Ovary (tissue), 9 donors: ENCODE measurements around the gene CD207. TPM values are rescaled to one million over a fixed set of nuclear protein-coding genes. Genes with fewer than 3 reads are reported as not detected.

Experiments
- DNase-seq, 5 donors: peaks; one replicate each; pipeline ENCODE4 v3.0.0-alpha.2; 2019 to 2020
- H3K27ac ChIP-seq, 2 donors: fragments of 200-600 bp; one replicate each; pipeline versions ENCODE4 v1.5.1 to v1.8.0; 2019 to 2022
- H3K27me3 ChIP-seq: fragments of 200-600 bp; one replicate; pipeline ENCODE4 v1.8.0; 2022
- H3K36me3 ChIP-seq: fragments of 200-600 bp; sonication (generic); one replicate; pipeline ENCODE4 v1.5.1; 2019
- H3K4me1 ChIP-seq: one replicate; pipeline ENCODE4 v1.8.1; 2013; ENCODE audit warnings: mild to moderate bottlenecking, moderate library complexity; ENCODE audit not compliant: insufficient read depth
- H3K4me3 ChIP-seq: fragments of 200-600 bp; sonication (generic); one replicate; pipeline ENCODE4 v1.5.1; 2017
- H3K9me3 ChIP-seq, 2 donors: fragments of 200-600 bp in 1 of 2; sonication (generic) in 1 of 2; one replicate each; pipeline versions ENCODE4 v1.5.1 to v1.8.1; 2013 to 2019; ENCODE audit warnings: mild to moderate bottlenecking in 1 of 2, moderate library complexity in 1 of 2
- EP300 ChIP-seq: sonication (generic); formaldehyde crosslinking; IDR thresholded peaks from one replicate; pipeline ENCODE4 v1.6.1; 2017; ENCODE audit warnings: antibody characterized with exemption
- POLR2A ChIP-seq: fragments of 450-650 bp; IDR thresholded peaks from one replicate; pipeline ENCODE4 v1.6.1; 2017; ENCODE audit warnings: antibody characterized with exemption, mild to moderate bottlenecking, moderate library complexity
- WGBS, 3 donors: extraction: QIAGEN DNeasy Blood & Tissue Kit in 1 of 3; methylation state at CpG; one replicate each; pipeline versions ENCODE4 v1.1.5 to v1.1.7; 2013 to 2017; 5-methylcytosine and 5-hydroxymethylcytosine counted together
- intact Hi-C, 4 donors: fragments of 100-400 bp; cut with DNase I; formaldehyde crosslinking; loops; one replicate each; pipeline versions ENCODE4 v1.11.0 to v1.15.1; 2022 to 2023
- polyA plus RNA-seq, 2 donors: library from polyadenylated mRNA; stranded (reverse); fragments of 200-250 nt in 1 of 2; fragments of 350-450 nt in 1 of 2; fragmentation: Illumina TruSeq in 1 of 2; extraction: RNeasy Lipid Tissue Mini Kit (QIAGEN cat#74804) in 1 of 2; gene quantifications; one replicate each; pipeline ENCODE4 v1.2.3, GENCODE V29; 2013 to 2014
- total RNA-seq, 7 donors: library from RNA; depleted of rRNA in 2 of 7; stranded (reverse); fragments of >200 nt in 2 of 7; fragmentation: NEBNext Ultra II Directional in 3 of 7; extraction: Animal tissue kit (Norgen Biotek cat#: 25700) in 3 of 7; gene quantifications; one replicate each; pipeline versions ENCODE4 v1.1.0 to v1.2.4, GENCODE V29; 2016 to 2023
- TF ChIP-seq, protein P1 (sequence below), 3 donors: fragments of 450-650 bp in 2 of 3; fragments of 200-600 bp in 1 of 3; IDR thresholded peaks; one replicate each; pipeline versions ENCODE4 v1.5.1 to v1.8.0; 2016 to 2022; ENCODE audit warnings: antibody characterized with exemption in 3 of 3, mild to moderate bottlenecking in 1 of 3
- donor health status: DM: no; HTN: no; CAD: no; lungs with moderate emphysema.
- donor health status: DM: no; HTN: no; CAD: no.
- donor health status: Bipolar disorder and iron deficiency.
- donor health status: DM: yes; HTN: yes; CAD: no.
- donor health status: DM: no; HTN: no; CAD: no.
- donor health status: DM: yes; HTN: yes; CAD: no.

The CD207 gene
- total and polyA plus RNA-seq, 9 donors: 0.13 to 1.5 (median 0.40) TPM; not detected in 2

DNA sequence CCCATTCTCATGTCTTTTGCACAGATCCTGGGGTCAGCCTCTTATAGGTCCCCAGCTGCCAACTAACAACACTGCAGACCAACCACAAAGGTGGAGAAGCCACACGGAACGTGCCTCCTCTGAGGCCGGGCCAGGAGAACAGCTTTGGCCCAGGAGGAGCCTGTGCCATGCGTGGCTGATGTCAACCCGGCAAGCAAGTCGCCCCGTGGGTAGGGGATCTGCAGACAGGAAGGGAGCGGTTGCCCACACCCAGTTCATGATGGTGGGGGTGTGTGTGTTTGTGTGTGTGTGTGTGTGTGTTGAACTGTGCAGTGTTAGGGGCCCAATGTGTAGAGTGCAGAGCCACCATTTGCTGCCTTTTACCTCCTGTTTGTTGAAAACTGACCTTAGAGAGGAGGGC lies 12.8 kb downstream of the CD207 start:
- H3K27me3 ChIP-seq: no peaks in the 10 kb centered on the region
- no peaks in the 10 kb centered on the region for H3K9me3 ChIP-seq
- 71 to 91% (median 82%) methylated on average over 8 of the region's 8 CpGs for WGBS, 3 donors
- no peaks in the 10 kb centered on the region for H3K4me1 ChIP-seq
- H3K4me3 ChIP-seq: no peak overlapping the region
- no peak overlapping the region for H3K27ac ChIP-seq
- intact Hi-C loops: no loop called here
- no peak for TF ChIP-seq EP300
- TF ChIP-seq, protein P1, sequence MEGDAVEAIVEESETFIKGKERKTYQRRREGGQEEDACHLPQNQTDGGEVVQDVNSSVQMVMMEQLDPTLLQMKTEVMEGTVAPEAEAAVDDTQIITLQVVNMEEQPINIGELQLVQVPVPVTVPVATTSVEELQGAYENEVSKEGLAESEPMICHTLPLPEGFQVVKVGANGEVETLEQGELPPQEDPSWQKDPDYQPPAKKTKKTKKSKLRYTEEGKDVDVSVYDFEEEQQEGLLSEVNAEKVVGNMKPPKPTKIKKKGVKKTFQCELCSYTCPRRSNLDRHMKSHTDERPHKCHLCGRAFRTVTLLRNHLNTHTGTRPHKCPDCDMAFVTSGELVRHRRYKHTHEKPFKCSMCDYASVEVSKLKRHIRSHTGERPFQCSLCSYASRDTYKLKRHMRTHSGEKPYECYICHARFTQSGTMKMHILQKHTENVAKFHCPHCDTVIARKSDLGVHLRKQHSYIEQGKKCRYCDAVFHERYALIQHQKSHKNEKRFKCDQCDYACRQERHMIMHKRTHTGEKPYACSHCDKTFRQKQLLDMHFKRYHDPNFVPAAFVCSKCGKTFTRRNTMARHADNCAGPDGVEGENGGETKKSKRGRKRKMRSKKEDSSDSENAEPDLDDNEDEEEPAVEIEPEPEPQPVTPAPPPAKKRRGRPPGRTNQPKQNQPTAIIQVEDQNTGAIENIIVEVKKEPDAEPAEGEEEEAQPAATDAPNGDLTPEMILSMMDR (IDR thresholded peaks at IDR 0.05): no peak
- no peak for TF ChIP-seq POLR2A
- no peaks in the 10 kb centered on the region for H3K36me3 ChIP-seq
- no peak for DNase-seq

DNA sequence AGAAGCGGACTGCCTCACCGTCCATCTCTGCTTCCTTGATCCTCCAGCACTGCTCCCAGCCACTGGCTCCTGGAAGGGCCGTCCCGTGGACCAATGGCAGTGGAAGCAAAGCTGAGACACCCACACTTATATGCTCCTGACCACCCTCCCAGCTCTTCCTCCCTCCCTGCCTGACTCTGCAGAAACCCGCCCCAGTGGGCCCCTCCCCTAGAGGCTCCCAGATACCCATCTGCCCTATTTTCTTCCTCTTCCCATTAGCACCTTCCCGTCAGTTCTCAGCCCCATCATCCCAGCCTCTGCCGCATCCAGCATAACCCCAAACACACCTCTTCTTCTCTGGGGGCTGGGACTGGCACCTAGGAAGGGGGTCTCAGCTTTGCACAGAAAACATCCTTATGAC lies 15.1 kb downstream of the CD207 start, which contains the start of gene CLEC4F:
Gene CLEC4F (minus strand): TSS at position 101 of the 400 bp plus-strand sequence. CDS start 76 bp downstream, at position 25.
- no peak within 1 kb of the TSS for H3K27ac ChIP-seq
- no peaks in the 10 kb centered on the region for H3K36me3 ChIP-seq
- TF ChIP-seq EP300: no peak
- no peak for TF ChIP-seq POLR2A
- TF ChIP-seq, protein P1 (IDR thresholded peaks at IDR 0.05): no peak
- intact Hi-C loops: no loop called here
- H3K4me3 ChIP-seq: no peak within 1 kb of the TSS
- DNase-seq: no peak
- no peaks in the 10 kb centered on the region for H3K27me3 ChIP-seq
- no peaks in the 10 kb centered on the region for H3K9me3 ChIP-seq
- WGBS, 3 donors: 42 to 50% (median 46%) methylated on average over 7 of the region's 7 CpGs
- no peaks in the 10 kb centered on the region for H3K4me1 ChIP-seq

DNA sequence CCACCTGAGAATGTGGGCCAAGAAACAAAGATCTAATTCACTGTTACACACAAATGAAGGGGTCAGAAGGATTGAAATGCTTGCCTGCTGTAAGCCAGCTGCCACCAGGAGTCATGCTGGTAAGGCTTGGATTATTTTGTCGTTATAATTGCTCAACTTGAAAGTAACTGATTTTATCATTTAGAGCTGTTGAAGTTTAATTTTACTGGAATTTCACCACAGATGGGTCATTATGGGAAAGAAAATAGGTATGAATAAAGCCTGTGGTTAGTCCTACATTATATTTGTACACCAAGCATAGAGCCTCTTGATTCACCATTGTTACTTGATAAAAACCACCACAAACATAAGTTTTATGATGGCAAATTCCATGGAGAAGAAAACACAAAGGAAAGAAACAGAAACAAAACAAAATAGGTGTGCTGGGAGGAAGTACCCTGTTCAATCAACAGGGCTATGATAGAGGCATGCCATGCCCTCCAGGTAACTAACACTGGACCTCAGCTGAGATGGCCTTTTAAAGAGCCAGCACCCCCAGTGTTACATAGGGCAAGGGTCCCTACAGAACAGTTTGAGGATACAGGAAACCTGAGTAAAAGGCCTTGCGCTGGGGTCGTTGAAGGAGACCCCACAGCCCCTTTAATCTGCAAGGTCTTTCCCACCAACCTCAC lies 18.2 kb downstream of the CD207 start:
- Histone ChIP-seq H3K36me3 (no peaks in the 10 kb centered on the region), H3K4me3 (no peak overlapping the region), H3K9me3 (no peaks in the 10 kb centered on the region), H3K27ac (no peak overlapping the region), H3K4me1 (no peaks in the 10 kb centered on the region), H3K27me3 (no peaks in the 10 kb centered on the region)
- WGBS, 3 donors: 84 to 87% (median 87%) methylated on average over 3 of the region's 3 CpGs
- intact Hi-C loops: no loop called here
- no peak for DNase-seq
- no peak for TF ChIP-seq EP300
- no peak for TF ChIP-seq POLR2A
- TF ChIP-seq, protein P1 (IDR thresholded peaks at IDR 0.05): no peak

DNA sequence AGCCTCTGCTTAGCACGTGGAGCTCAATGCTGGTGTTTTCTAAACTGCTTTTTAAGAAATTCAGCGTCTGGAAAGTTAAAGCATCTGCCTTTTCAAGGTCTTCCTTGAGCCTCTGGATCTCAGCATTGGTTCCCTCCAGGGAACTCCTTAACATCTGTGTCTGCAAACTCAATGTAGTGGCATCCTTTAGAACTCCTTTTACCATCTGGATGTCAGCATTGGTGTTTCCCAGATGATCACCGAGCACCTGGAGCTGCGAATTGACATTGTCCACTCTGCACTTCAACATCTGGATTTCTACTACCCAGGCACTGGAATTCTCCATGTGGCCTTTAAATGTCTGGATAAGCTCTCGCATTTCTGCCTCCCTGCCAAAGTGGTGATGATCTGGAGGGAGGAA lies 18.9 kb downstream of the CD207 start:
- H3K4me3 ChIP-seq: no peak overlapping the region
- no peaks in the 10 kb centered on the region for H3K27me3 ChIP-seq
- TF ChIP-seq, protein P1 (IDR thresholded peaks at IDR 0.05): no peak
- TF ChIP-seq POLR2A (no peak), EP300 (no peak)
- H3K9me3 ChIP-seq: no peaks in the 10 kb centered on the region
- H3K36me3 ChIP-seq: no peaks in the 10 kb centered on the region
- no peak overlapping the region for H3K27ac ChIP-seq
- H3K4me1 ChIP-seq: no peaks in the 10 kb centered on the region
- intact Hi-C loops: no loop called here
- DNase-seq: no peak
- WGBS, 3 donors: 36 to 53% (median 48%) methylated on average over 5 of the region's 5 CpGs
